Activated CD8-positive, alpha-beta memory T cell treated with anti-CD3 and anti-CD28 coated beads for 36 hours (primary cell): ENCODE measurements around the gene TAT. TPM values are rescaled to one million over a fixed set of nuclear protein-coding genes. Genes with fewer than 3 reads are reported as not detected.

Experiments
- CTCF ChIA-PET: fragments of 350-600 bp; sonication (Branson Sonifier 250); formaldehyde crosslinking; loops from one replicate; lab custom pipeline; 2021; ENCODE audit warnings: antibody characterized with exemption; lab: Charles Lee
- POLR2A ChIA-PET: fragments of 350-600 bp; sonication (Branson Sonifier 250); formaldehyde crosslinking; loops from one replicate; lab custom pipeline; 2021; ENCODE audit warnings: antibody characterized with exemption; lab: Charles Lee
- total RNA-seq, 2 experiments: library from RNA; stranded (reverse); gene quantifications; one replicate each; pipeline ENCODE4 v1.2.3, GENCODE V29; 2021

Gene TAT
- total RNA-seq, 2 experiments from 2014 or later = not detected

DNA sequence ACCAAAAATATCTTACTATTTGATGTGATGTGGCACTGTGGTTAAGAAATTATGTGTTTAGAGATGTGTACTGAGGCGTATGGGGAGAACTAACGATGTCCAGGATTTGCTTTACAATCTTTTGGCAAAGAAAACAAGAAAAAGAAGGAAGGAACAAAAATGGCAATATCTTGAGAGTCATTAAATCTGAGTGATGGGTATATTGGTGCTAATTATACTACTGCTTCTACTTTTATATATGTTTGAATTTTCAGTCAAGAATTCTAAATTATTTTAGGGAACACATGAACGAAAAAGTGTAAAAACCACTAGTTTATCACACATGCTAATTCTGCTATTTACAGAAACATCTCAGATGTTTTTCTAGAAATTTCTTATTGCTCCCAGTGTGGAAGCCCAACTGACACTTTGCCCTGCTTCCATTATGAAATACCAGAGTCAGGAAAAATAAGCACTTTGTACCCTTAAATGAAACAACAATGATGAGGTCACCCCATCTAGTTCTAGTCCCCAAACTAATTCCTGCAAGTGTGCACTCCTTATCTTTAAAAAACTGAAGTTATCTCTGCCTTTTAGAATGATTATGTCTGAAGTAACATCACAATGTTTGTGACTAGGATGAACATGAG lies 18.8 kb downstream of the TAT start:
- ChIA-PET POLR2A (no interaction called here), CTCF (no interaction called here)

DNA sequence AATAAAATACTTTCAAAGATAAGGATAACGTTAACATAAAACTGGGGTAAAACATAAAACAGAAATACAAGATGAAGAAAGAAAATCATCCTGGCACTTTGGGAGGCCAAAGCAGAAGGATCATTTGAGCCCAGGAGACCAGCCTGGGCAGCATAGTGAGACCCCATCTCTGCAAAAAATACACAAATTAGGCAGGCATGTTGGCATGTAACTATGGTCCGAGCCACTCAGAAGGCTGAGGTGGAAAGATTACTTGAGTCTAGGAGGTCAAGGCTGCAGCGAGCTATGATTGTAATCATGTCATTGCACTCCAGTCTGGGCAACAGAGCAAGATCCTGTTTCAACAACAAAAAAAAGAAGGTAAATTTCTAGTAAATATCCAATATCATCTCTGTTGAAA lies 19.6 kb downstream of the TAT start:
- CTCF ChIA-PET = no interaction called here
- POLR2A ChIA-PET = no interaction called here

DNA sequence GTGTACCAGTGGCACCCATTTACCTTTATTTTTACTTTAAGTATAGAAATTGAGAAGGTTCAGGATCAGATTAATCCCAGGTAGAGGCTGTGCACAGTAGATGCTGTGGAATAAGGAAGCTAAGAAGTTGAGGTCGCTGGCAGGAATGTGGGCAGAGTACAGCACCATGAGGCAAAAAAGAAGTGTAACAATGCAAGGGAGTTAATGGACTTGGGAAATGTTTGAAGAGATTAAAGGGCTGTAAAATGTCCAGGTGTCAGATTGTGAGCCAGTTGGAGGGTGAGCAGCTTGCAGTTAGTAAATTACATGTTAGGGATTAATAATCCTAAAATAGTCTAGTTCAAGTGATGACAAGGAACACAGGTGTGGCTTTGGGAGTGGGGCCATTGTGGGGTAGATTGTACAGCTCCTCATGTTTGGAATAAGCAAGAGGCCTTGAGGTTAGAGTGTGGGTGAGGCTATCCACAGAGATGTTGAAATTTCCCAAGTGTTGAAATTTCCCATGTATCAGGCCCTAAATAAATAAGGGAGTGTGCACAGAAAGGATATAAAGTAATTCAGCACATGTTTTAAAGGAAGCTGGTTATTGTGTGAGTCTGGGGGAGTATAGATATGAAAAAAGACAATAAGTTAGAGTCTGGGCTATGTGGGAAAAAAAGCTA lies 21.5 kb downstream of the TAT start:
- CTCF ChIA-PET = interaction anchor here (1.6 kb wide), 1 partner anchor 56 kb away, joined by 3 read pairs; no protein-coding TSS in a partner anchor
- POLR2A ChIA-PET = no interaction called here

DNA sequence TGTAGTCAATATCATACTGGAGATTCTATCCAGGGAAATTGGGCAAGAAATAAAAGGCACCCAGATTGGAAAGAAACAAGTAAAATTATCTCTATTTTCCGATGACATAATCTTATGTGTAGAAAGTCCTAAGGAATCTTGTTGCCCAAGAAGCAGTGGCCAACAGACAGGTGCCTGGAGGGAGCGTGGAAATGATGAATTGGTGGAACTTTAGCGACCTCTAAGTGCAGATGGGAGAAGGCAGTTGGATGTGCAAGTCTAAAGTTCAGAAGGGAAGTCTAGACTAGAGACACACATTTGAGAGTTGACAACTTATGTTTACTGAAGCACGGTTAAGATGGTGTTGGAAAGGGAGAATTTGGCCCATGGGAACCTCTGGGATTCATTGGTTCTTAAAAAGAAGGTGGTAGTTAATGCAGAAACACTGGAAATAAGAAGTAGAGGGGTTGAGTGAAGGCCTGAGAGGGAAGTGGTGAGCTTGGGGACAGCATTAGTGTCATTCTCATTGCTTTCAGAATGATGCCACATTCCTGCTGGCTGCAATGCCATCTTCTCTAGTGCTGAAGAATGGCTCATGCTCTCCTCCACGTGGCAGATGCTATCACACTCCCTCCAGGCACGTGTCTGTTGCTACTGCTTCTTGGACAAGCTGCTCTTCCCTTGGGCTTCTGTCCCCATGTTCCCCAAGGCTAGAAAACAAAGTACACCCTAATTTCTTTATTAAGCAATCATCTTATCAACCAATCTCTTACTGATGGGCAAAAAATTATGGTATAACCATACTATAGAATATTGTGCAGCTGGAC lies 24.0 kb downstream of the TAT start:
- POLR2A ChIA-PET = no interaction called here
- CTCF ChIA-PET = no interaction called here

DNA sequence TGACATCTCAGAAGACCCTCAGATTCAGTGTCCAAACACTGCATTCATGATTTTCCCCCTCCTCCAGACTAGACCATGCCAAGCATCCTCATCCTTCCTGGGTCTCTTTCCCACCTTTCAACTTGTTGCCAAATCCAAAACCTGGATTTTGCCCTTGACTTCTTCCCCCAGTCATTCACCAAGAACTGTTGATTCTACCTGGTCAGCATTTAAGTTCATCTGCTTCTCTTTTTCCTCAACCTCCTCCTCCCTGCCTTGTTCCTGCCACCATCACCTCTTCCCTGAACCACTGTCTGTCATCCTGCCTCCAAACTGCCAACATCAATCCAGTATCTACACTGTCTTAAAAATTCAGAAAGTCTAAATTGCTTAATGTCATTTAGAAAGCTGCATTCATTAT lies 29.7 kb downstream of the TAT start:
- CTCF ChIA-PET = interaction anchor here (1.6 kb wide), 1 partner anchor 135 kb away, joined by 3 read pairs; no protein-coding TSS in a partner anchor
- POLR2A ChIA-PET = no interaction called here

DNA sequence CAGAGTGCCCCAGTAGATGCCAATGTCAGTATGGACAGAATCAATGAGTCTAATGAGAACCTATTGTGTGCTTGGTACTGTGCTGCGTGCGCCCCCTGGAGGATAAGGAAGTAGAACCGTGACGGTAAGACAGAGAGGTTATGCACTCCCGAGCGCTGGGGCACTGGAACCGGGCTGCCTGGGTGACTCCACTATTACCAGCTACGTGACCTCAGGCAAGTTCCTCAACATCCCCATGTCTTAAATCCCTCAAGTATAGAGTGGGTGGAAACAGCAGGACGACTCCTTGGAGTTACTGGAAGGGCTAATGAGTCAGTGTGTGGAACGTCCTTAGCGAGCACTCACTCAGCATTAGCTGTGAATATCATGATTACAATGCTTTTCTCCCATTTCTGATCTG lies 34.5 kb downstream of the TAT start:
- POLR2A ChIA-PET = no interaction called here

DNA sequence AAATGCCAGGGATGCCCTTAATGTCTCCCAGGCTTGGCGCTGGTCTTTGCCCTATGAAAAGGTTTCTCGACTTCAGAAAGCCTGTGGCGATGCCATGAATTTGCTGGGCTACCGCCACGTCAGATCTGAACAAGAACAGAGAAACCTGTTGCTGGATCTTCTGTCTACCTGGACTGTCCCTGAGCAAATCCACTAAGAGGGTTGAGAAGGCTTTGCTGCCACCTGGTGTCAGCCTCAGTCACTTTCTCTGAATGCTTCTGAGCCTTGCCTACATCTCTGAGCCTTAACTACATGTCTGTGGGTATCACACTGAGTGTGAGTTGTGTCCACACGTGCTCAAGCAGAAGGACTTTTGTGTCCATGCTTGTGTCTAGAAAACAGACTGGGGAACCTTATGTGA lies 39.2 kb downstream of the TAT start:
- ChIA-PET CTCF (interaction anchor here (0.8 to 1.3 kb wide), 2 partner anchors 12 to 124 kb away, joined by 3 to 5 read pairs; no protein-coding TSS in a partner anchor), POLR2A (no interaction called here)

More for the DNA sequence above, 34.5 kb downstream of the TAT start:
- CTCF ChIA-PET = interaction anchor here (0.6 to 3.0 kb wide), 3 partner anchors 23 to 130 kb away, joined by 3 to 7 read pairs (median 3); no protein-coding TSS in a partner anchor

DNA sequence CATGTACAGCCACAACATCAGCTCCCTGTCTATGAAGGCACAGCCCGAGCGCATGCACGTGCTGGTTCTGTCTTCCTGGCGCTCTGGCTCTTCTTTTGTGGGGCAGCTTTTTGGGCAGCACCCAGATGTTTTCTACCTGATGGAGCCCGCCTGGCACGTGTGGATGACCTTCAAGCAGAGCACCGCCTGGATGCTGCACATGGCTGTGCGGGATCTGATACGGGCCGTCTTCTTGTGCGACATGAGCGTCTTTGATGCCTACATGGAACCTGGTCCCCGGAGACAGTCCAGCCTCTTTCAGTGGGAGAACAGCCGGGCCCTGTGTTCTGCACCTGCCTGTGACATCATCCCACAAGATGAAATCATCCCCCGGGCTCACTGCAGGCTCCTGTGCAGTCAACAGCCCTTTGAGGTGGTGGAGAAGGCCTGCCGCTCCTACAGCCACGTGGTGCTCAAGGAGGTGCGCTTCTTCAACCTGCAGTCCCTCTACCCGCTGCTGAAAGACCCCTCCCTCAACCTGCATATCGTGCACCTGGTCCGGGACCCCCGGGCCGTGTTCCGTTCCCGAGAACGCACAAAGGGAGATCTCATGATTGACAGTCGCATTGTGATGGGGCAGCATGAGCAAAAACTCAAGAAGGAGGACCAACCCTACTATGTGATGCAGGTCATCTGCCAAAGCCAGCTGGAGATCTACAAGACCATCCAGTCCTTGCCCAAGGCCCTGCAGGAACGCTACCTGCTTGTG lies 40.0 kb downstream of the TAT start:
- ChIA-PET CTCF (no interaction called here), POLR2A (no interaction called here)

DNA sequence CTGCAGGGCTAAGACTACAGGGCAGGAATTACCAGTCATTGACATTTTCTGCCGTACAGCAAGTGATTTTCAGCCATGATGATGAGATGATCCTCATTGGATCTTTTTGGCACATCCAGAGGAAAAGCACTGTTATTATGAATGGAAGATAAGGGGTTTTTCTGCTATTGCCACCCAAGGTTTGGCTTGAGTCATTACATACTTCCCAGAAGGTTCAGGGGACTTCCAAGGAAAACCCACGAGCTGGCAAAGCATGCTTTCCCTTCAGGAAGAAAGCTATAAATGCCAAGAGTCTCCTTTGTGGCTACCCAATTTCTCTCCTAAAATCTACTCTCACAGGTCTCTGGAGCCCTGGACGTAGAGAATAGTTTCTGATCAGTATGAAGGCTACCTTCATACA lies 44.5 kb downstream of the TAT start:
- ChIA-PET CTCF (no interaction called here), POLR2A (no interaction called here)

DNA sequence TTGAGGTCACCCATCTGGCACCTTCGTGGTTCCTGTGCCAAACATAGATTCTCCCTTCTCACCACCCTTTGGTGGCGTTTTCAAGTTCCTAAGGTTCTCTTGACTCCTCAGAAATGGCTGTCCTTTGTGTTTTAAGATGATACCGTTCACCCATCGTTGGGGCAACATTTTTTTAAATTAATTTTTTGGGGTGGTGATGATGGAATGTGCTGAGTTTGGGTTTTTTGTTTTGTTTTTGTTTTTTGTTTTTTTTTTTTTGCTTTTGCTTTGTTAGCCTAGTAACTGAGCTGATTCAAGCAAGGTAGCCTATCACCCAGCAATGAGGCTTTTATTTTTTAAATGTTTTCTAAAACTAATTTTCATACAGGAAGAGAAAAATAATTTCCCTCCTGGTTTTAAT lies 48.0 kb downstream of the TAT start:
- ChIA-PET POLR2A (interaction anchor here (0.6 kb wide), 1 partner anchor 156 kb away, joined by 5 read pairs; no protein-coding TSS in a partner anchor), CTCF (interaction anchor here (0.6 kb wide), 2 partner anchors 38 to 1946 kb away, joined by 3 read pairs; no protein-coding TSS in a partner anchor)

DNA sequence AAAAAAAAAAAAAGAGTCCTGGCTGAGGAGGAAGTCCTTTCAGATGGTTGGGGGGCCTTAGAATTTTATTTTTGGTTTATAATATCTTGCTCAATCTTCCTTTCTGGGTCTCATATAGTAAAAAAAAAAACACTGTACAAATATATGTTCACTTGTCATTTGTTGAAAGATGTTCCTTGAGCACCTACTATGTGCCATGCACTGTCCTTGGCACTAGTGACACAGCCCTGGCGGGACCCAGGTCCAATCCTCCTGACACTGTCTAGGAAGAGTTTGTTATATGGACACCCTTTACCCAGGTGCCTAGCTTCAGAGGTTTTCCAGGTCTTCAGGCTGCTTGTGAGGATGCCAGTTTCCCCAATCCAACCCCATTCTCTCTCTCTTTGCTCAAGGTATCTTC lies 48.6 kb downstream of the TAT start:
- ChIA-PET CTCF (interaction anchor here (0.6 kb wide), 1 partner anchor 38 kb away, joined by 3 read pairs; no protein-coding TSS in a partner anchor), POLR2A (no interaction called here)

DNA sequence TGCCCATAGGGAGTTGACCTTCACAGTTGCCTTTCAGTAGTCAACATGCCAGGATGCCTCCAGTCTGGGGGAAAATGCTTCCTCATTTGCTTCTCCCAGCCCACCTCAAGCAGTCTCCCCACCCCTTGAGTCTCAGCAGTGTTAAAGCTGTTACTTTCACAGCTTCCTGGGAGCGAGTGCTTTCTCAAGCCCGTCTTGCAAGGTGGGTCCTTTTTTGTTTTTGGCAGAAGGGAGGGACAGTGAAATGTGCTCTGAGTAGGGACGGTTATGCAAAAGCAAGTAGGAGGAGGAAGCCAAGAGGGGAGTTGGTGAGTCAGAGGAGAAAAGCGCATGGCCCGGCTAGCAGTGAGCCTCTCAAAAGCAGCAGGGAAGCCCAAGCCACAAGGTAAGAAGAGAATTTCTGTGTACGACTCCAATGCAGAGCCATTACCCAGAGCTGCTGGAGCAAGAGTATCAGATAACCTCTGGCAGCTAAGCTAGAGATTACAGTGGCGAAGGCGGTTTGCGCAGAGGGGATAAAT lies 50.7 kb downstream of the TAT start, which contains the start of gene CHST4:
TSS of gene CHST4 (plus strand) at position 316 of the 521 bp plus-strand sequence. CDS start 10,252 bp downstream, outside the sequence.
- POLR2A ChIA-PET = no interaction called here
- CTCF ChIA-PET = interaction anchor here (1.4 kb wide), 1 partner anchor 64 kb away, joined by 3 read pairs; the partner anchor contains the start of gene ZNF23

DNA sequence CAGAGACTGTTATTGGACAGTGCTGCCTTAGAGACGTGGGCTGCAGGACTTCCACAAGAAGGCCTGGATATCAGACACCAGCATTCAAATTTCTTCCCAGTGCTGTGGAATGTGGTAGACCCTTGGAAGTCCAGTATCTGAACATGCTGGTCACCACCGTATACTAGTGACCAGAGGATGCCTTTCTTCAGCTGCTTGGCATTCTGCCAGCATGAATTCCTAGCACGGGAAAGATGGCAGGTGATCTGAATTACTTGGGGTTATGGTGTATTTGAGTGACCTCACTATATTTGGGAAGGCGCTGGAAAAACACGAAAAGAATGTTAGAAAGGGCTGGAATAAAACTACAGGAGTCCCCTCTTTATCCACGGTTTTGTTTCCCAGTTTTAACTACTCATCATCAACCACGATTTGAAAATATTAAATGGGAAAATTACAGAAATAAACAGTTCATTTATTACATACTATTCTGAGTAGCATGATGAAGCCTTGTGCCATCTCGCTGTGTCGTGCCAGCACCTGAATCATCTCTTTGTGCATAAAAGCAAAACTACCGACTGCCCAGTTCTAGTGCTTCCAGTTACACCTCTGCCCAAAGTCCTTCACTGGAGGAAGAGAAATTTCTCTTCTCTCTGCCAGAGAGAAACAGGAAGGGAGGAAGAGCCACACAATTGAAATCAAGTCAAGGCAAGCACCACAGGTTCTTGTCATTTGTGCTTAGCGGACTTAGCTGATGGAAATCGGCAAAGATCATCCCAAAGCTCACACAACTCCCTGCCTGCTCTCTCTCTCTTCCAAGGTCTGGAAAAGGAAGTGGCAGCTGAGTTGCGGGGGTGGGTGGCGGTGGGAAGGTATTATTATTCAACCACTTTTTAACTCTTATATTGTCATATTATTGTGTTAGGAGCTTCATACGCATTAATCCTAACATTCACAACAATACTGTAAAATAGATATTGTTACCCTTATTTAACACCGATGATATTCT lies 52.0 kb downstream of the TAT start:
- POLR2A ChIA-PET = no interaction called here
- CTCF ChIA-PET = no interaction called here

DNA sequence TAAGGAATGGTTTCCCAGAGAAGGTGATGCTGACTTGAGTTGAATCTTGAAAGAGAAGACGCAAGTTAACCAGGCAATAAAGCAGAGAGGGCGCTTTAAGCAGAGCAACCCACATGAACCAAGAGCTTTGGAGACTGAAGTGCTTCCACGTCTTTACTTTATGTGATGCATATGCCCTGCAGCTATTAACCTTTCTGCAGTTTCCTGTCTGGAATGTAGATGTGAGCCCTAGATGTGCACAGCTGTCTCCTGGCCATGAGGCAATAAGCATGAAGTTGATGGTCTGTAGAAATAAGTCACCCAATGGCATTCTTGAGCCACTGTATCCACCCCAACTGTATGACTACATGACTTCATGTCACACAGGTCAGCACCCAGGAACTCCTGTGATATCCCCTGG lies 56.3 kb downstream of the TAT start:
- CTCF ChIA-PET = no interaction called here
- POLR2A ChIA-PET = no interaction called here
